HG03439 (cell line): Measurements from ENCODE around the gene KCND2.
"Not testable (repeated sequence)": the region's sequence is repeated elsewhere in the genome, so short reads cannot be mapped to it uniquely, and the experiment has no call there.

Source experiments
- ATAC-seq: cut with Tn5 transposase; IDR thresholded peaks from one replicate; pipeline ENCODE4 v1.9.1; 2021; ENCODE audit warnings: mild to moderate bottlenecking, moderate library complexity; ENCODE audit not compliant: unreplicated experiment

KCND2 gene

DNA sequence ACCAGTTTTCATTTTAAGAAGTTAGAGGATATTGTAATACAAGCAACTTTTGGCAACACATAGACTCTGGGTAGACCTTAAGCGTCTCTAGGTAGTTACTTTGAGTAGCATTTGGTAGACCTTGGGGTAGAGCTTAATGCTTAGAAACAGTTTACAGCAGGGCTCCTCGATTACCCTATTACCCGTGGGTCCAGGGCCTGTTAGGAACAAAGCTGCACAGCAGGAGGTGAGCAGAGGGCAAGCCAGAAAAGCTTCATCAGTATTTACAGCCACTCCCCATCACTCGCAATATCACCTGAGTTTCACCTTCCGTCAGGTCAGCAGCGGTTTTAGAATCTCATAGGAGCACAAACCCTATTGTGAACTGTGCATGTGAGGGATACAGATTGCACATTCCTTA is 411.5 kb downstream of the KCND2 start:
- no peak for ATAC-seq

DNA sequence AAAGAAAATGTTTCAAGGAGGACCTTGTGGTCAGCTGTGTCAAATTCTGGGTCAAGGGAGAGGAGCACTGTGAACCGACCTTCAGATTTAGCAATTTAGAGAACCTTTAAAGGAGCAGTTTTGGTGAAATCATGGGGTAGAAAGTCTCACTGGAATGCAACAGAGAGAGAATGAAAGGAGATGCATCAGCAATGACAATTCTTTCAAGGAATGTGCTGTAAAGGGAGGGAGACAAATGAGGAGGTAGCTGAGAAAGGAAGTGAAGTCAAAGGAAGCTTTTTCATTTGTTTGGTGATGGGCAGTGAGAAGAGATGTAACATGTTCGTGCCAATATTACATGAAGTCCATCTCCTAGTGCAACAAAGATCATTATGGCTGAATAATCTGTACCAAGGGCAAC is 418.9 kb downstream of the KCND2 start:
- ATAC-seq: no peak

DNA sequence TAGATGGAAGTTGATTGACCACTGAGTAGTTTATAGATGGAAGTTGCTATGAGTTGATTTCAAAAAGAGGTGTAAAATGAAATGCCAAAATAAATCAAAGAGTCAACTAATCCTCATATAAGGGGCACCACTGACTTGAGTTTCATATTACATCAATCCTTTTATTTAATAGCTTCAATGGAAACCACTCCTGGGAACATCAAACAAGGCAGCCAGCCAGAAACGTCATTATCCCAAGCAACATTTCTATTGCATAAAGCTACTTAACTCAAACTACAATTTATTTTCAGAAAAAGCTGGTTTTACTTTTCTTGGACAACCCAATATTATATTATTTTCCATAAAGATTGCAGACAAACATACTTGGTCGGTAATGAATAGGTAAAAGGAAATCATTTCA is 422.9 kb downstream of the KCND2 start:
- ATAC-seq: no peak

DNA sequence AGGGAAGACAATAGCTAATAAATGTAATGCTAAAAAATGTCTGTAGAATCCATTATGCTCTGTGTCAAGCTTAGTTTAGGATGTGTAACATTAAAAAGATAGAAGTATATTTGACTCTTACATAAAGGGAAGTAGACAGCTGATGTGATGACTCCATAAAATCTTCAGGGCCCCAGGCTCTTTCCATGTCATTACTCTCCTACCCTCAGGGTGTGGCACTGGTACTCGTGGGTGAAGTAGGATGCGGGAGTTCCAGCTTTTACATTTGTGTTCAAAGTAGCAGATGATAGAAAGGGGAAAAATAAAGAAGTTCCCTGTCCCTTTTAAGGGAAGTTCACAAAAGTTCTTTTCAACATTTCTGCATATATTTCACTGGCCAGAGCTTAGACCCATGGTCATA is 427.8 kb downstream of the KCND2 start:
- ATAC-seq: no peak

DNA sequence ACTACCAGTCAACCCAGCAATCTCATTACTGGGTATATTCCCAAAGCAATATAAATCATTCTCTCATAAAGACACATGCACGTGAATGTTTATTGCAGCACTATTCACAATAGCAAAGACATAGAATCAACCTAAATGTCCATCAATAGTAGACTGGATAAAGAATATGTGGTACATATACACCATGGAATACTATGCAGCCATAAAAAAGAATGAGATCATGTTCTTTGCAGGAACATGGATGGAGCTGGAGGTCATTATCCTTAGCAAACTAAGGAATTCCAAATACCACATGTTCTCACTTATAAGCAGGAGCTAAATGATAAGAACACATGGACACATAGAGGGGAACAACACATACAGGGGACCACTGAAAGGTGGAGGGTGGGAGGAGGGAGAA is 429.4 kb downstream of the KCND2 start:
- ATAC-seq: not testable (repeated sequence)

DNA sequence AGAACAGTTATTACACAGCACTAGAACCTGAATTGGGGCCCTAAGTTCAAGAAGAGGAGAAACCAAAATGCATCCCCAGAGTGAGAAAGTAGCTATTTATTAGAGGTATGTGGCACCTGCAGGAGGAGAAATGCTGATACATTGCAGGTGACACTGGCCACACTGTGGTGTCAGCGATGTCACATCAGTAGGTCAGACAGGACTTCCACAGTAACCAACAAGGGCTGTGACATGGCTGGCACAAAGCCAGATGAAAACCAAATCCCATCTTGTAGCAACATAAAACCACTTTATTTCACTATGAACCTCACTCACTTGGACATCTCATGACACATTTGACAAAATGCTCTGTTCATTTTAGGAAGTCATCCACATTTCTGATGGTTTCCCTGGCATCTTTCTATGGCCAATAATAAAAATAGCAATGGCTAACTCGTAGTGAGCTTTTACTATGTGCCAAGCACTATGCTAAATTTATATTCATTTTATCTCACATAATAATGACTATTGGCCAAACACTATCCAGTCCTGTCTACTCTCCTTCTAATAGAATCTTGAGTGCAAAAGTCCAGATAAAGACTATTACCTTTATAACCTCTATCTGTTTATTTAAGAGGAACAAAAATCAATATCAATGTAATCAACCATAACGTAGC is 430.7 kb downstream of the KCND2 start:
- no peak for ATAC-seq

DNA sequence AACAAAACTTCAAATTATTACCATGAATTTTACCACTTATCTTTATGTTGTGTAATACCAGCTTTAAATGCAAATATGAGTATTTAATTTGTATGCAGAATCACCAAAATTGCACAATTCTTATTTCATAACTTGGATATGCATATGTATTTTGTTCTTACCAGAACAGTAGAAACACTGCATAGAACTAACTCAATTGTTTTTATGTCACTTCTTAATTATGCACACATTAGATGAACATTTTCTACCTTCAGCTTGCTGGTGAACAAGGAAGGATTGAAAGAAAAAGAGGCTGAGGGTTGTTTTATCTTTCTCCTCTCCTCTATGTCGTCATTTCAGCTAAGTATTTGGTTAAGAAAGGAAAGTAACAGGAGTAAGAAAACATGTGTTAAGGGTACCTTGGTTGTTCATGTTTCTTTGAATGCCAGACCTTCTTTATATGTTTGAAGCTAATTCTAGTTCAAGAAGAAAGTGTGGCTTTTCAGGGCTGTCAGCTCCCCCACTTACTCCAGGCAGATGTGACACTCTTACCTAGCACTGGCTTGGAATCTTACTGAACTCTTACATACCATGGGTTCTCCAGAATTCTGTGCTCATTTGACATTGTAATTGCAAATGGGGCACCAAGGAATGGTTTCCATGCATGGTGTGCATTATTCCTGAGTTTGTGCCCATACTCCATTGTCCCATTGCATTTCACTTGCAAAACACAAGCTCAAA is 436.4 kb downstream of the KCND2 start:
- no peak for ATAC-seq

DNA sequence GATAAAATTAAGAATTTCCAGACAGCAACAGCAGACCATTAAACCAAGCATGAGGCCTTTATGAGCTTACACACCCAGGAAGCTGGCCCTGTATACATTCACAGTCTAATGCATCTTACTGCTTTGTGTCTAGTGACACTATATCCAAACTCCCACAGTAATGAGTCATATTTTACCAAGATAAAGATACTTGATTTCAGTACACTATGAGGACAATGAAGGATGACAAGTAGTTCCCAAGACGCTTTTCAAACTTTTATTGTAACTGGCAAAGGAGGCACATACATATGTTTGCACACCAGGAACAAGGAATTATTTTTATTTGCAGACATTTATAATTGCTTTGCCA is 437.0 kb downstream of the KCND2 start:
- ATAC-seq: no peak

DNA sequence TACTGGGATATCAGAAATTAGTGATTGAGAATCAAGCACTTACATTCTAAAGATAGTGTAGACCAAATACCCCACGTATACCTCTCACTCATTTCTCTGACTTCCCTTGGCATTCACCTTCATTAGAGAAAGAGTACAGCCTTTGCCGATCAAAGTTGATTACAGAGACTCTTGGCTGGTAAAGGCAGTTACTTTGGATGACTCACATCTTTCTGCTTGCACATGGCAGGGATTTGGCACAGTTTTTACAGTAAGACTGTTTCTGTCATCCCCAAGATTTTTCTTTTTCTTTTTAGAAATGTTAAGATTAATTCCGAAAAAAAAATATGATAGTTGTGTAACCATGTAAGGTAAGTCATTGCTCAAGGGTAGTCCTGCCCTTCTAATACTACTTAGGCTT is 442.0 kb downstream of the KCND2 start:
- no peak for ATAC-seq

DNA sequence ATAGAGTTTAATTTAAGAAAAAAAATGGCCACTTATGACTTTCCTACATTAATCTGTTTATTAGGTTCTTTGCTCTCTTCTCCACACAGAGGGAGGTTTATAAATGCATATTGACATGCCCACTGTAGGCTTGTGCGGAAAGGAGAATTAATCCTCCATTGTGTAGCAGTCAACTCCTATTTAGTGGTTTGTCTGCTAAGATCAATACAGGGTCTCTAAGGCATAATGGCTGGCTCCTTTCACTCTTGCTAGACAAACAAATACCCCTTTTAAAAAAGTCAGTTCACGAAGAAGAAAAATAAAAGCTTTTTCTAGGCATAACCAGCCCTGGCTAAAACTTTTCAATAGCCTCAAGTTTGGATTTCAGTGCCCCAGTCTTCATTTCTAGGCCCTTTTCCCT is 443.3 kb downstream of the KCND2 start:
- no peak for ATAC-seq

DNA sequence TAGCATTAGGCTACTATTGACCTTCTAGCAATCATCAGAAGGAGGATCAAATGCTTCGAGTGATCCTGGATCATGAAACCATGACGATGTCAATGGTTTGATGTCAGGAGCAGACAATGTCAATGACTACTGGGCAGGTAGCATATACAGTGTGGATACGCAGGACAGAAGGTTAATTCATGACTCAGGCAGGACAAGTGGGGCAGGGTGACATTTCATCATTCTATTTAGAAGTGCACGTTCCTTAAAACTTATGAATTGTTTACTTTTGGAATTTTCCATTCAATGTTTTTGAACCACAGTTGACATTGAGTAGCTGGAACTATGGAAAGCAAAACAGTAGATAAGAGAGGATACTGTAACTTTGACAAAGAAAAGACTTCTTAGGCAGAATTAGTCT is 444.2 kb downstream of the KCND2 start:
- no peak for ATAC-seq

DNA sequence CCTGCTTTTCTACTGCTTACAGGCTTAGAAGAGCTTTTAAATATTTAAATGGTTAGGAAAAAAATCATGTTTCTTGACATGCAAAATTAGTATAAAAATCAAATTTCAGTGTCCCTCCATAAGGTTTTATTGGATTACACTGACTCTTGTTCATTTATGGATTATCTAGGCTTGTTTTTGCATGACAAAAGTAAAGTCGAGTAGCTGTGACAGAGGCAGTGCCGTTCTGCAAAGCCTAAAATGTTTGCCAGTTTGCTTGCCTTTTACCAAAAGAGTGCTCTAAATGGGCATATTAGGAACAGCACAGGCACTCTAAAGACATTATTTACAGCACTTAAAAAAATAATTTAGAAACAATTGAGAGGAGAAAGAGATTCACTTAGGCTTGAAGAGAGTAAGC is 445.4 kb downstream of the KCND2 start:
- ATAC-seq: no peak

DNA sequence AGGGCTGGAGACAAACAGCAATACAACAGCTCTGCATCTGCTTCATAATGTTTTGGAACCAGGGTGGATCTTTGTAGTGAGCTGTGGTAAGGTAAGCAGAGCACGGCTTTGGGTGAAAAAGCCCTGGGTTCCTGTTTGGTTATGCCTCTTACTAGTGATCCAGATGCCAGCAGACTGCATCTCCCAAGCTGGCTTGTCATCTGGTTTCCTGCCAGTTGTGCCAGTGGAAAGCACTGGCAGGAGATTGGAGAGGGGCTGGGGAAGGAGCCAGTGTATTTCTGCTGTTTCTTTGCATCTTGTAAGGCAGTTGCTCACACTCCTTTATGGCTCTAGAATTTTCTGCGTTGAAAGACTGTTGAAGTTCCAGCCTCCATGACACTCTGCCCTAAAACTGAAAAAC is 447.3 kb downstream of the KCND2 start:
- ATAC-seq: no peak

DNA sequence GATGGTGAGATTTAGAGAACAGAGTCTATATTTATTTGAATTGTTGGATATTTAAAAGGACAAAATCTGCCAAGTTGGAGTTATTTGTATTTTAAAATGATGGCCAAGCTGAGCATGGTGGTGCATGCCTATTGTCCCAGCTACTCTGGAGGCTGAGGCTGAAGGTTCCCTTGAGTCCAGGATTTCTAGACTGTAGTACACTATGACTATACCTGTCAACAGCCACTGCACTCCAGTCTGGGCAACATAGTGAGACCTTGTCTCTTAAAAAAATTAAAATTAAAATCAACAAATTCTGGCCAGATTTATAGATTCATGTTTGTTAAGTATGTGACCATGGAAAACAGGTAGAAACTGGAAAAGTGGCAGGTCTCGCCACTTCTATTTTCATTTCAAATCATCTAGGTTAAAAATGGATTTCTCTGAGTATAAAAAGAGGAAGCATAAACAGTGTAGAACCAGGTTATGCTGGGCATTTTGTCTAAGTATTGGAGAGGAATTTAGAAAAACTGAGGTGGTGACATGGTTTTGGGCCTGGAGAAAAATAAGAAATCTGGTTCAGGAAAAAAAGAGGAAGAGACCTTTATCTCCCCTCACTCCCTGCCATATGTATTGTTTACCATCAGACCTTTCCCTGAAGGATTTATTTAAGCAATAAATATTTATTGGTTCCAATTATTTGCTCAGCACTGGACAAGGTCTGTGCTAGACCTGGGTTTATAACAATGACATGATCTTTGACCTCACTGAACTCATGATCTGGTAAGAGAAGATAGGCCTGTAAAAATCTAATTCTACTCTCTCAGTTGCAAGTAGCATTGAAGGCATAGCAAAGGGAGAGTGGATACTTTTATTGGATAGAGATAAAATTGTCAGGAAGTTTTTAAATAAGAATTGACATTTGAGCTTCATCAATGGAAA is 450.8 kb downstream of the KCND2 start:
- ATAC-seq: no peak

DNA sequence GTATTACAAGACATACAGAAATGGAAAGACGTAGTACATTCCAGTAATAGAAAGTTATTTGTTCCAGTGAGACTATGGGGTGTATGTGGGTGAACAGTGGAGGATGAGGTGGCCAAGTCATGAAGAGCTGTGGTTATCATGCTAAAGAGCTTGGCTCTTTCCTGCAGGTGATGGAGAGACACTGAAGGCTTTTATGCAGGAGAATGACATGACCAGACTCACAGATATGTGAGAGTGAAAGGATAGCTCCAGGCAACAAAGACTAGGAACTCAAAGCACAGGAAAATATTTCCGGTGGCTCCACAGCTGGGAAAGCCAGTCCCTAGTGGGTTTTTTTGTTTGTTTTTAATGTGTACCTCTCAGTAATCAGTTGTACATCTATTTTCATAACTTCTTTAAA is 451.5 kb downstream of the KCND2 start:
- ATAC-seq: no peak

DNA sequence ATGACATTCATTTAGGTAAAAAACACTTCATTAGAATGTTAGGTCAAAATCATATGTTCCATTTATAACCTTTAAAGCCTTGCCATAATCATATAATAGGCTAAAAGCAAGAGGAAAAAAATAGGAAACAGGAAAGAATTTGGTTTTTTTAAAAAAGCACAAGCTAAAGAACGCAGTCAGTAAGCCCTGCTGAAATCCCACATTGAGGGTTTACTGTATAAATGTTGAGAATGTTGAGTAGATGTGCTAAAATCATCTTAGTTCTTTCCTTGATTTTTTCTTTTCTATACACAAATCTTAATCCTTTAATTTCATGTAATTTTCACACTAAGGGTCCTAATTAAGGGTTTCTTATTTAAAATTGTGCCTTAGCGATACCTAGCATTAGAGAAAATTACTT is 452.0 kb downstream of the KCND2 start:
- no peak for ATAC-seq

DNA sequence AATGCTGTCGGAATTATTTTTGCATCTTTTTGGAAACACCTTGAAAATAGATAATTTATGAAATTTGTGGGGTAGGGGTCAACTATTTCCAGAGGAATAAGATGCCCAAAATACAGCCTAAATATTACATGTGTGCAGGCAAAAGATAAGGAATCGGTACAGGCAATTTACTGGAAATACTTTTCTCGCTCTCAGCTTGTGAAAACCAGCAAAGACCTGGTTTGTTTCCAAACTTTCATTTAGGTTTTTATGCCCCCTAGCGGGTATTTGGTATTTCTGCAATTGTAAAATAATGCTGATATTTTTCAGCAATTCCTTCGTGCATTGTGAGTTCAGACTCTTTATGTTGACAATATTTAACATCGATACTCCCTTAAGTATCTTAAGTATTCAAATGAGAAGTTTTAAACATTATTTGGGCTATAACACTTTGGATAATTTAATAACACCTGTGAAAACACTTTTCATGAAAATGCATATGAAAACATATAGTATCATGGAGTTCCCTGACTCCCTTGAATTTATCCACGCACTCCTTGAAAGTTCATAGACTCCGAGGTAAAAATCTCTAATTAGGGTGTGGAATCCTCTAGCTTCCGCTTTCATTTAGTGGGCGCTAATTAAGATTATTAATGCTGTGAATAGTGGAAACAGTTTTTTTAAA is 452.5 kb downstream of the KCND2 start:
- ATAC-seq: no peak

DNA sequence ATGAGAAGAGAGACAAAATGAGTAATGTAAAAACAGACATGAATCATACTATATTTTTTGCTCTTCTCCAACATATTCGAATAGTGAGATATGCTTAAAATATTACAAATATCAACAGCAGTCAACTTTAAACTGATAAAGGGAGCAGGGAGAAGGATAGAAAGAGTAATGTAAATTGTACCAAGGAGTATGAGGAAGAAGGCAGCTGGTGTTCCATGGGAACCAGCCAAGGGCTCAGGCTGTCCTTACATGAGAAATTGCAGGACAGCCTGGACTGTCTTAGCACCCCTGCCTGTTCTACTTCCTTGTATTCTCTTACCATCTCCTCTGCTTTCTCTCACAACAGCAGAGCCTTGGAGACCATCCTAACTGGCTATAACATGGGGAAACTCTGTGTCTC is 456.3 kb downstream of the KCND2 start:
- ATAC-seq: no peak

DNA sequence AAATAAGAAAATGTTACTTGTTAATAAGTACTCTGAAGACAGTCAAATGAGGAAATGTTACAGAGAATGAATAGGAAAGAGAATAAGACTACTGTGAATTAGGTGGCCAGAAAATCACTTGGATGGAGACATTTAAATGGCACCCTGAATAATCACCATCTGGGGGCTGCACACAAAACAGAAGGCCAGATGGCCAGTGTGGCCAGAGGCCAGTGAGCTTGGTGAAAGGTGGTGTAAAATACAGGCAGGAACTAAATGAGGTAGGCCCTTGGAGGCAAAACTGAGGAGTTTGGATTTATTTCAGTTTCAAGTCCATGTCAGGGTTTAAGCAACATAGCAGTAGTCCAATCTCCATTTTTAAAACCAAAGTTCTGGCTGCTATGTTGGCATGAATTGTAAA is 458.3 kb downstream of the KCND2 start:
- ATAC-seq: no peak

DNA sequence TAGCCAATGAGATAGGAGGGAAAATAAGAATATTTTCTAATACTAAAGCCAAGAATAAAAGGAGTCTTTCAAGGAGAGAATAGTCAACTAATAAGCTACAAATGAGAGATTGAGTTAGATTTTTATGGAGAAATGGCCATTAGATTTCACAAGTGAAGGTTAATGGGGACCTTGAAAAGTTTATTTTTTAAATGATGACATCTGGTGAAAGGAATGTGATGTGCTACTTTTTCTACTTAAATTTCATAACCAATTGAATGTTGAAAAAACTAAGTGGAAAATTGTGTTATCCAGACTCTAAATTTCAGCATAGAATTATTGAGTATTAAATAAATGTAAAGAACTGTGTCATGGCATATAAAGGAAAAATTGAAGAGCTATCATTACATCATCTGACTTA is 459.3 kb downstream of the KCND2 start:
- ATAC-seq: no peak

DNA sequence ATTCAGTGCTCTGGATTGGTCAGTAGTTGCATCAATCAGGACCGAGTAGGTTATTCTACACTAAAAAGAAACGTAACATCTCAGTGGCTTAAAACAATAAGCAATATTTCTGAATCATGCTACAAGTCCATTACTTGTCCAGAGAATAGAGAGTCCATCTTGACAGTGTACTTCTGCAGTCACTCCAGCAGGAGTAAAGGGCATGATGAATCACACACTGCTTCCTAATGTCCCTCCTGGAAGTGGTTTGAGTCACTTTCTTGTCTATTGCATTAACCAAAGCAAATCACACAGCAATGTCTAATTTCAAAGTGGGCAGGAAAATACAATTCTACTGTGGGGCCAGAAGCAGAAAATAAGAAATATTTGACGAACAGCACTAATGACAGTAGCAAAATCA is 460.2 kb downstream of the KCND2 start:
- no peak for ATAC-seq
